GM21526 (cell line): ENCODE data around the gene DCAF17.
A peak's percentile ranks its signal among the peaks of the same experiment; 100 is the strongest.
"Not testable (repeated sequence)": the region's sequence is repeated elsewhere in the genome, so short reads cannot be mapped to it uniquely, and the experiment has no call there.

Experiments used
- ATAC-seq: cut with Tn5 transposase; IDR thresholded peaks from one replicate; pipeline ENCODE4 v1.9.1; 2021; ENCODE audit warnings: moderate library complexity; ENCODE audit not compliant: unreplicated experiment, low FRiP score

The DCAF17 gene

DNA sequence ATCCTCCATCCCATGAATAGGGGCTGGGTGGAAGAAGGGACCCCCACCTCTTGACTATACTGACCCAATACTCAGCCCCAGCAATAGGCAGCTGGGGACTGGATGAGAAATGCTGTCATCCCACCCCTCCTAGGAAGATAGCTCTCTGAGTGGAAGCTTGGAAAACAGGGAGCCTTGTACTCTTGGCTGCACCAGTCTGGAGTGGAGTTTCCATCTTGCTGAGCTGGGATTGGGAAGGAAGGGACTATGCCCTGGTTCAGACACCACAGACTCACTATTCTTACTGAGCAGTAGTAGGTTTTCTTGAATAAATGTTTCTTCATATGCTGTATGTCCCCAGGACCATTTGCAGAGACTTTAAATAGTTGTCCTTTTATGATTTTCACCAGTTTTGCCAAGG is 7.4 kb downstream of the DCAF17 start:
- no peak for ATAC-seq

DNA sequence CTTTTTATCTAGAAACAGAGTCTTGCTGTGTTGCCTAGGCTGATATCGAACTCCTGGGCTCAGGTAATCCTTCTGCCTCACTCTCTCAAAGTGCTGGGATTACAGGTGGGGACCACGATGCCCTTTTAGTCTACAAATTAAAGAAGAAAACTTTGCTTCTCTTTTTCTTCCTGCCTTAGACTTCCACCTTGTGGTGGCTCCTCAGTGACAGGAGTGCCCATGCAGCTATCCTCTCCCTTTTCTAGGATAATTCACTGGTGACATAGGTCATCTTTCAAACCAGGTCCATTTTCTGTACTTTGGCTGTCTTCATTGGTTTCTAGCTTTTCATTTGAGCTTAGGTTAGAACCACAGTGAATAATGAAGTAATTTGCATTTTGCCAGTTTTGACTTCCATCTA is 13.6 kb downstream of the DCAF17 start:
- no peak for ATAC-seq

- ATAC-seq: no peak
Observed at GRCh38 chr2:171451074-171451473, 17.0 kb downstream of the DCAF17 start.

DNA sequence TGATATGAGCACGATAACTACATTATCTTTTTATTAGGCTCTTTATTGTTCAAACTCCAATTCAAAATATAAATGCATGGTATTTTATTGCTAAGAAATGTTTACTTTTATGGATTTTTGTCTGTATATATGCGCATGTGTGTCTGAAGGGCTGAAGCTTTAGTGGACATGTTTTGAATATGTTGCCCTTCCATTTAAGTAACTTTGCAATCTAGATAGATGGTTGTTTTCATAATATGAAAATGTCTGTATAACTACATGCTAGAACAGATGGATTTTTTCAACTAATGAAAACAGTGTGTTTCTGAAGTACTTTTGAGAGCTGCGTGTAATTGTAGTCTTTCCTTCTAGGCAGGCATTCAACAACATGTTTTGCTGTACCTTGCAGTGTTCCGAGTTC is 18.7 kb downstream of the DCAF17 start:
- no peak for ATAC-seq

GRCh38 chr2:171459498-171459897 is 25.5 kb downstream of the DCAF17 start:
- no peak for ATAC-seq

DNA sequence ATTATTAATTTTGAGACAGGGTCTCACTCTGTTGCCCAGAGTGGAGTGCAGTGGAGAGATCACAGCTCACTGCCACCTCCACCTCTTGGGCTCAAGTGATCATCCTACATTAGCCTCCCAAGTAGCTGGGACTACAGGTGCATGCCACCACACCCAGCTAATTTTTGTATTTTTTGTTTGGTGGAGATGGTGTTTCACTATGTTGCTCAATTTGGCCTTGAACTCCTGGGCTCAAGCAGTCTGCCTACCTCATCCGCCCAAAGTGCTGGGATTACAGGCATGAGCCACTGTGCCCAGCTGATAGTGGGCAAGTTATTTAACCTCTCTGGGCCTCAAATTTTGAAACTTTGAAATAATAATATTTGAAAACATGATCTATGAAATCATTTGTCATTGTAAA is 26.5 kb downstream of the DCAF17 start:
- ATAC-seq: no peak

DNA sequence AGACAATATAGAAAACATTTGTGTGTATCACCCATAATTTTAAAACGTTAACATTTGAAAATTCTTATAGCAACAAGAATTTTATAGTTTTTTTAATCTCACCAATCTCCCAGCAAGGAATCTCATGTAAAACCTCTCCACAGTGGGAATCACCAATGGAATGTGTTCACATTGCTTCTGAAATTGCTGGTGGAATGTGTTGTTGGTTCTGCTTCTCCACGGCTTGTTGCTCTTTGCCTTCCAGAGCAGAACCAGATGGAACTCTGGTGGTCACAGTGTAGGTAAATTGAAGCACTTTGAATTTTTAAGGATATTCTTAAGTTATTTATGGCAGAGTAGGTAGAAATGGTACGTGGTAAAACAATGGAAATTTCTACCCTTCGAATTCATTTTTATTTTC is 35.1 kb downstream of the DCAF17 start:
- no peak for ATAC-seq

GRCh38 chr2:171470129-171470528 is 36.1 kb downstream of the DCAF17 start:
- no peak for ATAC-seq

DNA sequence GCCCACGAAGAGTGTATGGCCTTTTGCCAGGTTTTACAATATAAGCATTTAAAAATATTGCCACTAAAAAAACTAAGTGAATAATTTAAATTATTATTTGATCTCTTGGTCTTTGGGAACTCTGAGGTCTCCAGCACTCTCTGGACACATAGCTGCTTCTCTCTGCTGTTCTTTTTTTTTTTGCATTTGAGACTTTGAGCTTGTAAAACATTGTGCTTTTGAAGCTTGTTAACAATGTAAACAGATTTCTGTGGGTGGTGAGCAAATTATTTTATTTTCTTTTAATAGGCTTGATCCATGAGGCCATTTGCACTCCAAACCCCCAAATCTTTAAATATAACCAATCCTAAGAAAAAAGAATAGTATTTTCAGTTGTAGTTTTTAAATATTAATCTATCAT is 42.0 kb downstream of the DCAF17 start:
- no peak for ATAC-seq

- no peak for ATAC-seq
Observed at GRCh38 chr2:171478345-171478744, 44.3 kb downstream of the DCAF17 start.

DNA sequence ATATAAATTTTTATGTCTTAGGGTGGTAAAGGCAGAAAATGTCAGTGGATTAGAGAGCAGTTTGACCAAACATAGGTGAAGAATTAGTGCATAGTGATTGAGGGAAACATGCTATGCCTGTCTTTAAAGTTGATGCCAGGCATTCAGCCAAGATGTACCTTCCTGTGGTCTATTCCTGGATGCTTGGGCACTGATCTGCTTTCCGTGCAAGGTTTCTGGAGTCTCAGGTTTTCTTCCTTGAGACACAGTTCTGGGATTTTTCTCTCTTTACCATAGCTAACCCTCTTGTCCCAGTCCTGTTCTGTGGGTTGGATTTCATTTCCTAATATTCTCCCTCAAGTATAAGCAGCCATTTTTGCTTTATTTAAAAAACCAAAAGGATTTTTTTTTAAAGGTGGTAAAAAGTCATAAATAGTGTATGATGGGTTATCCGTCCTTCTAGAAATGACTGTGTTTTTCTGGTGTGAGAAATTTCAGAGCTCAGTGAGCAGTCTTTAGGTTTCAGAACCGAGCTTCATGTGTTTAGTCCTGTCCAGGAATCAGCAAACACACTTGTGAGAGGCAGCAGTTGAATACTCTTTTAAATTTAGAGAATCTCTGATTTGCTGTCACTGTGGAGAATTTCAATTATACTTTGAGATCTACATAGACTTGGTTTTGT is 45.3 kb downstream of the DCAF17 start:
- peak; percentile 46 for ATAC-seq

- ATAC-seq: no peak
Observed at GRCh38 chr2:171480908-171481307, 46.9 kb downstream of the DCAF17 start.

GRCh38 chr2:171482308-171482707 is 48.3 kb downstream of the DCAF17 start:
- ATAC-seq: peak; percentile 57

DNA sequence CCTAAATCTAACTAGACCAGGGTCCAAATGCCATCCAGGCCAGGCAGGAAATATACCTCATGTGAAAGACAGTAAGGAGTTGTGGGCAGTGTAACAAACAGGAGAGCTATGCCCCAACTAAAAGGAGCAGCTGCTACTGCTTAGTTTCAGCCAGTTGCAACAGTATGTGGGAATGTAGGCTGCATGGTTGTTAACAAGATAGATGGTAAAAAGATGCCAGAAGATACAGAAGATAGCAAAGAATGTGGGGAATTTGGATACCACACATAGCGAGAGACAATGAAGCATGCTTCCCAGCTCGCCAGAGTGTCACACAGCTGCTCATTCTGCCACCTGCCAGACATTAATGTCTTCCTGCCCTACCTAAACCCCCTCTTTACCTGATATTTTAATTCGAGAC is 48.9 kb downstream of the DCAF17 start:
- no peak for ATAC-seq

- ATAC-seq: no peak
Observed at GRCh38 chr2:171483793-171484192, 49.8 kb downstream of the DCAF17 start.

DNA sequence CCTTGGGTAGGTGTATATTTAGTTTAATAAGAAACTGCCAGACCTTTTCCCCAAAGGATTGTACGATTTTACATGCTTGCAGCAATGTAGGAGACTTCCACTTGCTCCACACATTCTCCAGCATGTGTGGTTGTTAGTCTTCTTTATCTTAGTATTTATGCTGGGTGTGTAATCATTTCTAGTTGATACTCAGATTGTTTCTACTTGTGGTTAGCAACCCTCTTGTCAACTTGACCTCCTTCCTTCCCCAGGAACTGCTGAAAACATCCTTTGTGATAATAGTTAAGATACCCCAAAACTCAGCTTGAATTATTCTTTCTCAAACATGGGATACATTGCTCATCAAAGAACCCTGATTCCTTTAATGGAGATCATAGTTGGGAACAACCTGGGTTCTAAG is 51.1 kb downstream of the DCAF17 start:
- no peak for ATAC-seq

GRCh38 chr2:171487201-171487600 is 53.2 kb downstream of the DCAF17 start:
- no peak for ATAC-seq

- ATAC-seq: no peak
Observed at GRCh38 chr2:171487803-171488259, 53.8 kb downstream of the DCAF17 start.

- ATAC-seq: no peak
Observed at GRCh38 chr2:171490577-171490976, 56.6 kb downstream of the DCAF17 start.

- no peak for ATAC-seq
Observed at GRCh38 chr2:171491292-171491691, 57.3 kb downstream of the DCAF17 start.

DNA sequence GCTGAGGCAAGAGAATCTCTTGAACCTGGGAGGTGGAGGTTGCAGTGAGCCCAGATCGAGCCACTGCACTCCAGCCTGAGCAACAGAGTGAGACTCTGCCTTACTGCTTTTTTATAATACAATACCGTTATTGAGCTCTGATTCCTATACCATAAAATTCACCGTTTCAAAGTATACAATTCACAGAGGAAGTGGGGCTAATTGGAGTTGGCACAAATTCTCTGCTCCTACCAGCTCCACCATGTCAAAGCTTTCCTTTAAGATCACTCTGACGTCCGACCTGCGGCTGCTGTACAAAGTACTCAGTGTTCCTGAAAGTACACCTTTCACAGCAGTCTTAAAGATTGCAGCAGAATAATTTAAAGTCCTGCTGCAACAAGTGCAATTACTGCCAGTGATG is 58.6 kb downstream of the DCAF17 start:
- no peak for ATAC-seq

GRCh38 chr2:171497664-171498063 is 63.6 kb downstream of the DCAF17 start:
- not testable (repeated sequence) for ATAC-seq

GRCh38 chr2:171505374-171505773 is 71.3 kb downstream of the DCAF17 start:
- ATAC-seq: no peak
